Measurements from ENCODE around the gene BANK1. TPM values are rescaled to one million over a fixed set of nuclear protein-coding genes. Genes with fewer than 3 reads are reported as not detected.

Gene BANK1
- total and polyA plus RNA-seq, 2 donors (not counting 1 experiment from before 2014, with no cell fraction given), result 0.20 to 0.83 TPM

- H3K79me2 ChIP-seq (ENCODE audit: control insufficient read depth, insufficient read depth, low read length), result no peaks in the 10 kb centered on the region
- H2AFZ ChIP-seq (ENCODE audit: low read length), result no peak overlapping the region
- DNase-seq (ENCODE audit: low read depth in 2 of 2), result no peak
- H3K9me3 ChIP-seq (ENCODE audit: control insufficient read depth, insufficient read depth, low read depth, low read length), result no peaks in the 10 kb centered on the region
- no peak overlapping the region for H3K4me3 ChIP-seq (replicated peaks in 1 of 4; ENCODE audit: control extremely low read depth in 1 of 4, insufficient read depth in 1 of 4, low read depth in 3 of 4, low read length in 4 of 4)
- no peak overlapping the region for H3K4me2 ChIP-seq (ENCODE audit: extremely low read depth, insufficient read depth, low read length)
- H3K27ac ChIP-seq (ENCODE audit: insufficient read depth, low read length), result no peak overlapping the region
- no peaks in the 10 kb centered on the region for H4K20me1 ChIP-seq (ENCODE audit: control insufficient read depth, extremely low read depth, insufficient read depth, low read length)
- H3K27me3 ChIP-seq (ENCODE audit: control insufficient read depth, insufficient read depth, low read length), result no peaks in the 10 kb centered on the region
- H3K4me1 ChIP-seq (ENCODE audit: control insufficient read depth, extremely low read depth, insufficient read depth, low read length), result no peaks in the 10 kb centered on the region
- H3K9ac ChIP-seq (ENCODE audit: insufficient read depth, low read length), result no peak overlapping the region
- H3K36me3 ChIP-seq (ENCODE audit: control insufficient read depth, insufficient read depth, low read length), result no peaks in the 10 kb centered on the region
- TF ChIP-seq EZH2 (IDR thresholded peaks at IDR 0.05; ENCODE audit: low read length, missing control alignments) (no peak), CTCF (conservative IDR thresholded peaks at IDR 0.05 in 1 of 2, IDR thresholded peaks at IDR 0.05 in 1 of 2; ENCODE audit: low read depth in 1 of 2, low read length in 2 of 2) (no peak)
Measured at GRCh38 chr4:102105983-102106382, 315.5 kb downstream of the BANK1 start.

- Histone ChIP-seq H3K9me3 (ENCODE audit: control insufficient read depth, insufficient read depth, low read depth, low read length) (no peaks in the 10 kb centered on the region), H3K9ac (ENCODE audit: insufficient read depth, low read length) (no peak overlapping the region), H3K4me3 (replicated peaks in 1 of 4; ENCODE audit: control extremely low read depth in 1 of 4, insufficient read depth in 1 of 4, low read depth in 3 of 4, low read length in 4 of 4) (no peak overlapping the region), H3K27ac (ENCODE audit: insufficient read depth, low read length) (no peak overlapping the region), H3K36me3 (ENCODE audit: control insufficient read depth, insufficient read depth, low read length) (no peaks in the 10 kb centered on the region), H3K27me3 (ENCODE audit: control insufficient read depth, insufficient read depth, low read length) (no peaks in the 10 kb centered on the region), H3K4me1 (ENCODE audit: control insufficient read depth, extremely low read depth, insufficient read depth, low read length) (no peaks in the 10 kb centered on the region), H3K4me2 (ENCODE audit: extremely low read depth, insufficient read depth, low read length) (no peak overlapping the region), H4K20me1 (ENCODE audit: control insufficient read depth, extremely low read depth, insufficient read depth, low read length) (no peaks in the 10 kb centered on the region), H2AFZ (ENCODE audit: low read length) (no peak overlapping the region), H3K79me2 (ENCODE audit: control insufficient read depth, insufficient read depth, low read length) (no peaks in the 10 kb centered on the region)
- TF ChIP-seq CTCF (conservative IDR thresholded peaks at IDR 0.05 in 1 of 2, IDR thresholded peaks at IDR 0.05 in 1 of 2; ENCODE audit: low read depth in 1 of 2, low read length in 2 of 2), result no peak
- no peak for TF ChIP-seq EZH2 (IDR thresholded peaks at IDR 0.05; ENCODE audit: low read length, missing control alignments)
- DNase-seq (ENCODE audit: low read depth in 2 of 2), result peak in 1 of 2 donors; percentile 20
Measured at GRCh38 chr4:102114118-102114630, 323.6 kb downstream of the BANK1 start.

- H3K27ac ChIP-seq (ENCODE audit: insufficient read depth, low read length), result no peak overlapping the region
- H3K79me2 ChIP-seq (ENCODE audit: control insufficient read depth, insufficient read depth, low read length), result no peaks in the 10 kb centered on the region
- H2AFZ ChIP-seq (ENCODE audit: low read length), result no peak overlapping the region
- H3K4me2 ChIP-seq (ENCODE audit: extremely low read depth, insufficient read depth, low read length), result no peak overlapping the region
- H3K36me3 ChIP-seq (ENCODE audit: control insufficient read depth, insufficient read depth, low read length), result no peaks in the 10 kb centered on the region
- H3K27me3 ChIP-seq (ENCODE audit: control insufficient read depth, insufficient read depth, low read length), result no peaks in the 10 kb centered on the region
- no peak for TF ChIP-seq EZH2 (IDR thresholded peaks at IDR 0.05; ENCODE audit: low read length, missing control alignments)
- no peak for TF ChIP-seq CTCF (conservative IDR thresholded peaks at IDR 0.05 in 1 of 2, IDR thresholded peaks at IDR 0.05 in 1 of 2; ENCODE audit: low read depth in 1 of 2, low read length in 2 of 2)
- no peak overlapping the region for H3K4me3 ChIP-seq (replicated peaks in 1 of 4; ENCODE audit: control extremely low read depth in 1 of 4, insufficient read depth in 1 of 4, low read depth in 3 of 4, low read length in 4 of 4)
- no peak overlapping the region for H3K9ac ChIP-seq (ENCODE audit: insufficient read depth, low read length)
- no peaks in the 10 kb centered on the region for H3K4me1 ChIP-seq (ENCODE audit: control insufficient read depth, extremely low read depth, insufficient read depth, low read length)
- no peak for DNase-seq (ENCODE audit: low read depth in 2 of 2)
- H4K20me1 ChIP-seq (ENCODE audit: control insufficient read depth, extremely low read depth, insufficient read depth, low read length), result no peaks in the 10 kb centered on the region
- no peaks in the 10 kb centered on the region for H3K9me3 ChIP-seq (ENCODE audit: control insufficient read depth, insufficient read depth, low read depth, low read length)
Measured at GRCh38 chr4:102116121-102116520, 325.6 kb downstream of the BANK1 start.

All from fibroblast of lung (primary cell).